ENCODE results near the gene C2CD2.

The C2CD2 gene

DNA sequence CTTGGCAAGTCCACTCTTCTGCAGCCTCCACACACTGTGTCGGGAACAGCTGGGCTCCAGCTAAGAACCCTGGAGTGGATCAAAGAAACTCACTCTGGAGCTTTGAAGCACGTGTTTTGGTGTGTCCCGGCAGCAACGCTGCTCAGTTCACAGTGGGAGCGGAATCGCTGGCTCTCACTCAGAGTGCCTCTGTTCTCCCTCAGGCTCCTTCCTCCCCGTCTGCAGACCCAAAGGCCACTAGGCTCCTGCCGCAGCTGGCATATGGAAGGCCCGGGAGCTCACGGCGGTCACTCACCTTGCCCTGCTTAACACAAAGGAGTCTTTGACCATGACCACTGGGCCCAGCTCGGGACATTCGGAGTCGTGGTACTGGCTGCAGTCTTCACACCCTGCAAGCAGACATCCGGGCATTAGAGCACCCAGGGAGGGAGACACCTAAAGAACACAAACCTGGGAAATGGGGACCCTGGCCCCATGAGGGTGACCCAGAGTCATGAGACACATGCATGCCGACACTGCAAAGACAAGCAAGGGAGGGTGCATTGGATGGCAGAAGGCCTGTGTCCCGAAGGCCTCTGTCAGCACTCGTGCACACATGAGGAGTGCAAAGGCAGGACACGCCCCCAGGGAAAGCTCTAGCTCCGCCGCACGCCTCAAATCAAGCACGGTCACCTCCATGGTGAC lies 94.4 kb downstream of the C2CD2 start:
- no peak overlapping the region for H3K4me3 ChIP-seq (ENCODE audit: low read length, poor library complexity, severe bottlenecking)
- H3K79me2 ChIP-seq (ENCODE audit: insufficient read depth, low read length), result 0 out of 2 replicates have a peak, but pooled peaks cover 7% of the 10 kb centered on the region
- H3K9ac ChIP-seq (ENCODE audit: low read depth, low read length, poor library complexity, severe bottlenecking), result no peak overlapping the region
- no peaks in the 10 kb centered on the region for H3K27me3 ChIP-seq (ENCODE audit: insufficient read depth, low read length, poor library complexity, severe bottlenecking)
- H3K9me3 ChIP-seq (ENCODE audit: insufficient read depth, low read depth, low read length), result no peaks in the 10 kb centered on the region
- H3K9me2 ChIP-seq (replicated peaks; ENCODE audit: low read depth, low read length), result no peaks in the 10 kb centered on the region
- H2AFZ ChIP-seq (ENCODE audit: low read length), result no peak overlapping the region
- H3K4me2 ChIP-seq (ENCODE audit: low read depth, low read length, poor library complexity, severe bottlenecking), result no peak overlapping the region
- TF ChIP-seq, protein P1, sequence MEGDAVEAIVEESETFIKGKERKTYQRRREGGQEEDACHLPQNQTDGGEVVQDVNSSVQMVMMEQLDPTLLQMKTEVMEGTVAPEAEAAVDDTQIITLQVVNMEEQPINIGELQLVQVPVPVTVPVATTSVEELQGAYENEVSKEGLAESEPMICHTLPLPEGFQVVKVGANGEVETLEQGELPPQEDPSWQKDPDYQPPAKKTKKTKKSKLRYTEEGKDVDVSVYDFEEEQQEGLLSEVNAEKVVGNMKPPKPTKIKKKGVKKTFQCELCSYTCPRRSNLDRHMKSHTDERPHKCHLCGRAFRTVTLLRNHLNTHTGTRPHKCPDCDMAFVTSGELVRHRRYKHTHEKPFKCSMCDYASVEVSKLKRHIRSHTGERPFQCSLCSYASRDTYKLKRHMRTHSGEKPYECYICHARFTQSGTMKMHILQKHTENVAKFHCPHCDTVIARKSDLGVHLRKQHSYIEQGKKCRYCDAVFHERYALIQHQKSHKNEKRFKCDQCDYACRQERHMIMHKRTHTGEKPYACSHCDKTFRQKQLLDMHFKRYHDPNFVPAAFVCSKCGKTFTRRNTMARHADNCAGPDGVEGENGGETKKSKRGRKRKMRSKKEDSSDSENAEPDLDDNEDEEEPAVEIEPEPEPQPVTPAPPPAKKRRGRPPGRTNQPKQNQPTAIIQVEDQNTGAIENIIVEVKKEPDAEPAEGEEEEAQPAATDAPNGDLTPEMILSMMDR (conservative IDR thresholded peaks at IDR 0.05; ENCODE audit: low read length), result no peak
- TF ChIP-seq EZH2phosphoT487 (IDR thresholded peaks at IDR 0.05; ENCODE audit: borderline replicate concordance), result no peak
- H3K4me1 ChIP-seq (ENCODE audit: insufficient read depth, low read length, poor library complexity, severe bottlenecking), result peaks cover 4% of the 10 kb centered on the region
- no peaks in the 10 kb centered on the region for H4K20me1 ChIP-seq (ENCODE audit: insufficient read depth, low read length, poor library complexity, severe bottlenecking)
- no peaks in the 10 kb centered on the region for H3F3A ChIP-seq (ENCODE audit: low read depth)
- peaks cover 38% of the 10 kb centered on the region; the same call in 1 of the 2 replicates for H3K36me3 ChIP-seq (ENCODE audit: insufficient read depth, low read length)

DNA sequence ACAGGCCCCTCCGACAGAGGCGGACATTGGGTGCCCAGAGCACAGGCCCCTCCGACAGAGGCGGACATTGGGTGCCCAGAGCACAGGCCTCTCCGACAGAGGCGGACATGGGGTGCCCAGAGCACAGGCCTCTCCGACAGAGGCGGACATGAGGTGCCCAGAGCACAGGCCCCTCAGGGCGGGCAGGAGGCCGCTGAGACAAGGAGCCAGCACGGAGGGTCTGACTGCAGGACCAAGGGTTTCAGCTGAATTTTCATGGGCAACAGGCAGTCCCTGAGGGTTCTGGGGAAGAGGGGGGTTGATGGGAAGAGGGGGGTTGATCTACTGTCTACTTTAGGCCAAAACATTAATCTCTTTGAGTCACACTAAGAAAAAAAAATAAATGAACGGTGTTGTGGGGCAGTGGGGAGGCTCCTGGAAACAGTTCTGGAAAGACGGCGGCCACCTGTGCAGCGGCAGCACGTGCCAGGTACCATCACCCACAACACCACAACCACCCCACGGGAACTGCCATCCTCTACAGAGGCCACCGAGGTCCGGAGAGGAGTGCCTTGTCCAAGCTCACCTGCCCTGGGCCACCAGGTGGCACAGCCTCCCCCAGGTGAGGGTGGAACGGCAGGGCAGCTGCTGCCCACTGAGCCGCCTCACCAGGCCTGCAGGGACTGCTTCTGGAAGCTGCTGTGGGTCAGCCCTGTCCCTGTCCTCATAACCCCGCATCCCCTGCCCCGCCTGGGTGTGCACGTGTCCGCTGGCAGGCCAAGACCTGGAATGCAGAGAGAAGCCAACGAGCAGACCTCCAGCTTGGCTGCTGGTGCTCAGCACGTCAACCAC lies 95.1 kb downstream of the C2CD2 start:
- Histone ChIP-seq H4K20me1 (ENCODE audit: insufficient read depth, low read length, poor library complexity, severe bottlenecking) (no peaks in the 10 kb centered on the region), H3K4me2 (ENCODE audit: low read depth, low read length, poor library complexity, severe bottlenecking) (no peak overlapping the region), H3K9me2 (replicated peaks; ENCODE audit: low read depth, low read length) (no peaks in the 10 kb centered on the region), H3K79me2 (ENCODE audit: insufficient read depth, low read length) (0 out of 2 replicates have a peak, but pooled peaks cover 7% of the 10 kb centered on the region), H2AFZ (ENCODE audit: low read length) (no peak overlapping the region), H3K4me1 (ENCODE audit: insufficient read depth, low read length, poor library complexity, severe bottlenecking) (peaks cover 4% of the 10 kb centered on the region), H3K4me3 (ENCODE audit: low read length, poor library complexity, severe bottlenecking) (no peak overlapping the region), H3K9me3 (ENCODE audit: insufficient read depth, low read depth, low read length) (no peaks in the 10 kb centered on the region), H3F3A (ENCODE audit: low read depth) (no peaks in the 10 kb centered on the region), H3K36me3 (ENCODE audit: insufficient read depth, low read length) (peaks cover 46% of the 10 kb centered on the region; the same call in 1 of the 2 replicates), H3K9ac (ENCODE audit: low read depth, low read length, poor library complexity, severe bottlenecking) (no peak overlapping the region), H3K27me3 (ENCODE audit: insufficient read depth, low read length, poor library complexity, severe bottlenecking) (no peaks in the 10 kb centered on the region)
- TF ChIP-seq EZH2phosphoT487 (IDR thresholded peaks at IDR 0.05; ENCODE audit: borderline replicate concordance), result no peak
- TF ChIP-seq, protein P1 (conservative IDR thresholded peaks at IDR 0.05; ENCODE audit: low read length), result no peak

GRCh38 chr21:41857771-41858300 lies 96.0 kb downstream of the C2CD2 start:
- no peak for TF ChIP-seq EZH2phosphoT487 (IDR thresholded peaks at IDR 0.05; ENCODE audit: borderline replicate concordance)
- TF ChIP-seq, protein P1 (conservative IDR thresholded peaks at IDR 0.05; ENCODE audit: low read length), result no peak
- H3K36me3 ChIP-seq (ENCODE audit: insufficient read depth, low read length), result peaks cover 54% of the 10 kb centered on the region; the same call in 1 of the 2 replicates
- H3K4me3 ChIP-seq (ENCODE audit: low read length, poor library complexity, severe bottlenecking), result no peak overlapping the region
- no peaks in the 10 kb centered on the region for H3K9me3 ChIP-seq (ENCODE audit: insufficient read depth, low read depth, low read length)
- no peaks in the 10 kb centered on the region for H3K27me3 ChIP-seq (ENCODE audit: insufficient read depth, low read length, poor library complexity, severe bottlenecking)
- no peak overlapping the region for H3K9ac ChIP-seq (ENCODE audit: low read depth, low read length, poor library complexity, severe bottlenecking)
- no peak overlapping the region for H2AFZ ChIP-seq (ENCODE audit: low read length)
- H3K4me1 ChIP-seq (ENCODE audit: insufficient read depth, low read length, poor library complexity, severe bottlenecking), result peaks cover 4% of the 10 kb centered on the region
- H3K79me2 ChIP-seq (ENCODE audit: insufficient read depth, low read length), result no peaks in the 10 kb centered on the region
- H3K4me2 ChIP-seq (ENCODE audit: low read depth, low read length, poor library complexity, severe bottlenecking), result no peak overlapping the region
- no peaks in the 10 kb centered on the region for H3F3A ChIP-seq (ENCODE audit: low read depth)
- no peaks in the 10 kb centered on the region for H4K20me1 ChIP-seq (ENCODE audit: insufficient read depth, low read length, poor library complexity, severe bottlenecking)
- H3K9me2 ChIP-seq (replicated peaks; ENCODE audit: low read depth, low read length), result no peaks in the 10 kb centered on the region
